ENCODE measurements around the gene TENM4. TPM values are rescaled to one million over a fixed set of nuclear protein-coding genes. Genes with fewer than 3 reads are reported as not detected.

TENM4 gene
- total and polyA plus RNA-seq, 4 donors: 0.02 to 0.33 (median 0.14) TPM

DNA sequence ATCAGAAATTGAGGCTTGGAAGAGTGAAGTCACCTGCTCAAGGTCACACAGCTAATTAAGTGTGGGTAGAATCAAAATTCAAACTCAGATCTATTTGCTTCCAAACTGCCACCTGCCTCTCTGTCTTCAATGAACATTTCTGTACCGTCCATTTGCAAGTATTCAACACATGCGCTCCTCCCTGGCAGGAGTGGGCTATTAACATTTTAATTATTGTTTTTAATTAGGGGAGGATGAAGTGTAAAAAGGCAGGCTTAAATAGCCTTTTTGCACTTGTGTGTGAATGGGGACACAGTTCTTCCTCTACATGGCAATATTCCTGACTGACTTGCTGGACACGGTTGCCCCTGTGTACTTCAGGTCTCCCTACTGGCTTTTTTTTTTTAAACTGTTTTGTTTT lies 751.7 kb downstream of the TENM4 start:
- H3K9me3 ChIP-seq (ENCODE audit: control insufficient read depth in 4 of 4, low read length in 3 of 4): no peaks in the 10 kb centered on the region
- DNase-seq (ENCODE audit: low spot score): no peak
- H3K27ac ChIP-seq (ENCODE audit: low read depth in 1 of 2, low read length in 2 of 2): no peak overlapping the region
- H3K4me3 ChIP-seq (ENCODE audit: low read depth in 1 of 3, low read length in 3 of 3): no peak overlapping the region
- TF ChIP-seq YY1 (IDR thresholded peaks at IDR 0.05) (no peak), HNF4A (conservative IDR thresholded peaks at IDR 0.05) (no peak)
- no peaks in the 10 kb centered on the region for H3K4me1 ChIP-seq (ENCODE audit: control insufficient read depth in 4 of 4, insufficient read depth in 4 of 4, low read length in 3 of 4)
- 72% methylated on average over 3 of the region's 3 CpGs for WGBS
- H3K9ac ChIP-seq (ENCODE audit: low read depth in 1 of 2, low read length in 2 of 2): no peak overlapping the region
- no peaks in the 10 kb centered on the region for H3K36me3 ChIP-seq (ENCODE audit: control insufficient read depth in 4 of 4, insufficient read depth in 3 of 4, low read depth in 1 of 4, low read length in 3 of 4)
- H3K27me3 ChIP-seq (ENCODE audit: control insufficient read depth in 4 of 4, insufficient read depth in 4 of 4, low read length in 3 of 4): peaks cover 0 to 2% (median 0%) of the 10 kb centered on the region in 4 donors

- H3K9me3 ChIP-seq (ENCODE audit: control insufficient read depth in 4 of 4, low read length in 3 of 4): no peaks in the 10 kb centered on the region
- H3K36me3 ChIP-seq (ENCODE audit: control insufficient read depth in 4 of 4, insufficient read depth in 3 of 4, low read depth in 1 of 4, low read length in 3 of 4): no peaks in the 10 kb centered on the region
- no peak for DNase-seq (ENCODE audit: low spot score)
- no peak overlapping the region for H3K9ac ChIP-seq (ENCODE audit: low read depth in 1 of 2, low read length in 2 of 2)
- H3K4me1 ChIP-seq (ENCODE audit: control insufficient read depth in 4 of 4, insufficient read depth in 4 of 4, low read length in 3 of 4): no peaks in the 10 kb centered on the region
- TF ChIP-seq, protein P1, sequence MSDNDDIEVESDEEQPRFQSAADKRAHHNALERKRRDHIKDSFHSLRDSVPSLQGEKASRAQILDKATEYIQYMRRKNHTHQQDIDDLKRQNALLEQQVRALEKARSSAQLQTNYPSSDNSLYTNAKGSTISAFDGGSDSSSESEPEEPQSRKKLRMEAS (IDR thresholded peaks at IDR 0.05): no peak
- TF ChIP-seq, protein P2, sequence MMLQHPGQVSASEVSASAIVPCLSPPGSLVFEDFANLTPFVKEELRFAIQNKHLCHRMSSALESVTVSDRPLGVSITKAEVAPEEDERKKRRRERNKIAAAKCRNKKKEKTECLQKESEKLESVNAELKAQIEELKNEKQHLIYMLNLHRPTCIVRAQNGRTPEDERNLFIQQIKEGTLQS (IDR thresholded peaks at IDR 0.05): no peak
- TF ChIP-seq CTCF (IDR thresholded peaks at IDR 0.05; ENCODE audit: low read depth, low read length, missing input control) (no peak), FOXA2 (IDR thresholded peaks at IDR 0.05) (no peak)
- H3K27ac ChIP-seq (ENCODE audit: low read depth in 1 of 2, low read length in 2 of 2): no peak overlapping the region
- WGBS: 67% methylated on average over 1 of the region's 1 CpG
- no peak overlapping the region for H3K4me3 ChIP-seq (ENCODE audit: low read depth in 1 of 3, low read length in 3 of 3)
- peaks cover 0 to 2% (median 0%) of the 10 kb centered on the region in 4 donors for H3K27me3 ChIP-seq (ENCODE audit: control insufficient read depth in 4 of 4, insufficient read depth in 4 of 4, low read length in 3 of 4)
Measured at GRCh38 chr11:78688460-78688859, 752.4 kb downstream of the TENM4 start.

GRCh38 chr11:78685156-78685555 lies 755.7 kb downstream of the TENM4 start:
- WGBS: 81% methylated on average over 3 of the region's 3 CpGs
- H3K9ac ChIP-seq (ENCODE audit: low read depth in 1 of 2, low read length in 2 of 2): no peak overlapping the region
- H3K27ac ChIP-seq (ENCODE audit: low read depth in 1 of 2, low read length in 2 of 2): no peak overlapping the region
- H3K36me3 ChIP-seq (ENCODE audit: control insufficient read depth in 4 of 4, insufficient read depth in 3 of 4, low read depth in 1 of 4, low read length in 3 of 4): no peaks in the 10 kb centered on the region
- H3K27me3 ChIP-seq (ENCODE audit: control insufficient read depth in 4 of 4, insufficient read depth in 4 of 4, low read length in 3 of 4): no peaks in the 10 kb centered on the region
- no peaks in the 10 kb centered on the region for H3K9me3 ChIP-seq (ENCODE audit: control insufficient read depth in 4 of 4, low read length in 3 of 4)
- H3K4me1 ChIP-seq (ENCODE audit: control insufficient read depth in 4 of 4, insufficient read depth in 4 of 4, low read length in 3 of 4): no peaks in the 10 kb centered on the region
- DNase-seq (ENCODE audit: low spot score): no peak
- no peak for TF ChIP-seq REST (IDR thresholded peaks at IDR 0.05)
- TF ChIP-seq, protein P2 (IDR thresholded peaks at IDR 0.05): no peak
- TF ChIP-seq JUND (IDR thresholded peaks at IDR 0.05): no peak
- TF ChIP-seq RAD21 (IDR thresholded peaks at IDR 0.05): no peak
- no peak for TF ChIP-seq FOXA1 (IDR thresholded peaks at IDR 0.05)
- TF ChIP-seq, protein P3, sequence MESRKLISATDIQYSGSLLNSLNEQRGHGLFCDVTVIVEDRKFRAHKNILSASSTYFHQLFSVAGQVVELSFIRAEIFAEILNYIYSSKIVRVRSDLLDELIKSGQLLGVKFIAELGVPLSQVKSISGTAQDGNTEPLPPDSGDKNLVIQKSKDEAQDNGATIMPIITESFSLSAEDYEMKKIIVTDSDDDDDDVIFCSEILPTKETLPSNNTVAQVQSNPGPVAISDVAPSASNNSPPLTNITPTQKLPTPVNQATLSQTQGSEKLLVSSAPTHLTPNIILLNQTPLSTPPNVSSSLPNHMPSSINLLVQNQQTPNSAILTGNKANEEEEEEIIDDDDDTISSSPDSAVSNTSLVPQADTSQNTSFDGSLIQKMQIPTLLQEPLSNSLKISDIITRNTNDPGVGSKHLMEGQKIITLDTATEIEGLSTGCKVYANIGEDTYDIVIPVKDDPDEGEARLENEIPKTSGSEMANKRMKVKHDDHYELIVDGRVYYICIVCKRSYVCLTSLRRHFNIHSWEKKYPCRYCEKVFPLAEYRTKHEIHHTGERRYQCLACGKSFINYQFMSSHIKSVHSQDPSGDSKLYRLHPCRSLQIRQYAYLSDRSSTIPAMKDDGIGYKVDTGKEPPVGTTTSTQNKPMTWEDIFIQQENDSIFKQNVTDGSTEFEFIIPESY (IDR thresholded peaks at IDR 0.05): no peak
- TF ChIP-seq SP1 (IDR thresholded peaks at IDR 0.05): no peak
- no peak for TF ChIP-seq TAF1 (conservative IDR thresholded peaks at IDR 0.05)
- no peak for TF ChIP-seq GABPA (IDR thresholded peaks at IDR 0.05 in 1 of 2, conservative IDR thresholded peaks at IDR 0.05 in 1 of 2)
- no peak for TF ChIP-seq CTCF (IDR thresholded peaks at IDR 0.05; ENCODE audit: low read depth, low read length, missing input control)
- TF ChIP-seq NR2F2 (IDR thresholded peaks at IDR 0.05): no peak
- no peak overlapping the region for H3K4me3 ChIP-seq (ENCODE audit: low read depth in 1 of 3, low read length in 3 of 3)
